ENCODE data around the gene MRPL11. TPM values are rescaled to one million over a fixed set of nuclear protein-coding genes. Genes with fewer than 3 reads are reported as not detected.

Gene MRPL11
- total and polyA plus RNA-seq, 2 of the 13 experiments (the other 11 are each of a cell fraction or from before 2014, with no cell fraction given), result 72.9 to 176 TPM

DNA sequence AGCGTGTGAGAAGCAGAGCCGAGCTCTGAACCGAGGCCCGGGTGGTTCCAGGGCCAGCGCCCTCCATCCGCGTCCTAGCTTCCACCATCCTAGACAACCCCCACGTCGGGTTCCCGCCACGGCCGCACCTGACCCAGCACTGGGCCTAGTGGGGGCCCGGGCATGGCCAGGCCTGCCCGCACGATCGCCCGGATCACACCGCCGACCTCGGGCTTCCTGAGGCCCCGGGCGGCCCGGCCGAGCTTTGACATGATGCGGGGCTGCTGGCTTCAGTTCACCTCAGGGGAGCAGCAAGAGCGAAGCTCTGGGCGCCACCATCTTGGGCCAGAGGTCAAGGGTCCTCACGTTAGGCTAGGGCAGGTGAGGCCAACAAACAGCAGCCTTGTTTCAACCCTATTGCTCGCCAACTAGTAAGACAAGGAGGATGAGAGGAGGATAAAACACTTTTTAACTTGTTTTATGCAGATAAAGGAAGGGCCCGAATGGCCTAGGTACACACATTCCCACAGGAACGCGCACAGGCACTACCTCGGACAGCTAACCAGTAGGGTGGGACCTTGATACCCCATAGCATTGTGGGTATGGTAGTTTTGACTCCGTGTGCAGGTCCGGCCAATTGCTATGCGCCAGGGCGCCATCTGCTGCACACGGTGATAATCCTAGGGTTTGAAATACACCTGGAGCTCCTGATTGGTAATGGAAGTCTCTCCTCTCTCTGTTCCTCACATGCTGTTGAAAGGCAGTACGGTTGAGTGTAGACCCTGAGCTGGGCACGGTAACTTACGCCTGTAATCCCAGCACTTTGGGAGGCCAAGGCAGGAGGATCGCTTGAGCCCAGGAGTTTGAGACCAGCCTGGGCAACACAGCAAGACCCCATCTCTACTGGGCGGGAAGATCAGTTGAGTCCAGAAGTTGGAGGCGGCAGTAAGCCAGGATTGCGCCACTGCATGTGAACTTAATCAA lies at the start of gene MRPL11 (continued):
- TF ChIP-seq ZNF34 (CRISPR knock-in tag; IDR thresholded peaks at IDR 0.05; ENCODE audit: borderline replicate concordance), result no peak
- TF ChIP-seq ZNF816 (CRISPR knock-in tag; IDR thresholded peaks at IDR 0.05; ENCODE audit: borderline replicate concordance), result no peak
- TF ChIP-seq, protein P1, sequence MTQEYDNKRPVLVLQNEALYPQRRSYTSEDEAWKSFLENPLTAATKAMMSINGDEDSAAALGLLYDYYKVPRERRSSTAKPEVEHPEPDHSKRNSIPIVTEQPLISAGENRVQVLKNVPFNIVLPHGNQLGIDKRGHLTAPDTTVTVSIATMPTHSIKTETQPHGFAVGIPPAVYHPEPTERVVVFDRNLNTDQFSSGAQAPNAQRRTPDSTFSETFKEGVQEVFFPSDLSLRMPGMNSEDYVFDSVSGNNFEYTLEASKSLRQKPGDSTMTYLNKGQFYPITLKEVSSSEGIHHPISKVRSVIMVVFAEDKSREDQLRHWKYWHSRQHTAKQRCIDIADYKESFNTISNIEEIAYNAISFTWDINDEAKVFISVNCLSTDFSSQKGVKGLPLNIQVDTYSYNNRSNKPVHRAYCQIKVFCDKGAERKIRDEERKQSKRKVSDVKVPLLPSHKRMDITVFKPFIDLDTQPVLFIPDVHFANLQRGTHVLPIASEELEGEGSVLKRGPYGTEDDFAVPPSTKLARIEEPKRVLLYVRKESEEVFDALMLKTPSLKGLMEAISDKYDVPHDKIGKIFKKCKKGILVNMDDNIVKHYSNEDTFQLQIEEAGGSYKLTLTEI (CRISPR knock-in tag; conservative IDR thresholded peaks at IDR 0.05), result no peak
- TF ChIP-seq ZSCAN12 (CRISPR knock-in tag; IDR thresholded peaks at IDR 0.05), result no peak
- TF ChIP-seq ZNF549 (CRISPR knock-in tag; IDR thresholded peaks at IDR 0.05), result no peak
- no peak for TF ChIP-seq REPIN1 (CRISPR knock-in tag; IDR thresholded peaks at IDR 0.05; ENCODE audit: borderline replicate concordance, low read depth)
- peak; percentile 73; the same call in 1 of the 2 replicates for TF ChIP-seq GFI1 (CRISPR knock-in tag; IDR thresholded peaks at IDR 0.05; ENCODE audit: borderline replicate concordance)
- TF ChIP-seq WIZ (CRISPR knock-in tag; IDR thresholded peaks at IDR 0.05), result no peak
- TF ChIP-seq HMG20A (CRISPR knock-in tag; IDR thresholded peaks at IDR 0.05; ENCODE audit: borderline replicate concordance), result no peak
- peak; percentile 77; the same call in 1 of the 2 replicates for TF ChIP-seq ZNF124 (CRISPR knock-in tag; IDR thresholded peaks at IDR 0.05)
- TF ChIP-seq ZNF441 (CRISPR knock-in tag; IDR thresholded peaks at IDR 0.05; ENCODE audit: borderline replicate concordance), result 0 out of 2 replicates have a peak, but pooled peaks have one; percentile 18
- TF ChIP-seq ETV5 (CRISPR knock-in tag; IDR thresholded peaks at IDR 0.05; ENCODE audit: borderline replicate concordance), result no peak
- no peak; the same call in 1 of the 2 replicates for TF ChIP-seq HDAC2 (CRISPR knock-in tag; IDR thresholded peaks at IDR 0.05)
- no peak for TF ChIP-seq ZBTB46 (CRISPR knock-in tag; IDR thresholded peaks at IDR 0.05; ENCODE audit: borderline replicate concordance)
- no peak for TF ChIP-seq SRSF9 (IDR thresholded peaks at IDR 0.05; ENCODE audit: borderline replicate concordance, insufficient read depth, low read depth, low read length, poor library complexity, severe bottlenecking)
- no peak for TF ChIP-seq PBX3 (CRISPR knock-in tag; IDR thresholded peaks at IDR 0.05; ENCODE audit: borderline replicate concordance)
- no peak for TF ChIP-seq RAD51 (IDR thresholded peaks at IDR 0.05; ENCODE audit: borderline replicate concordance)
- TF ChIP-seq, protein P2, sequence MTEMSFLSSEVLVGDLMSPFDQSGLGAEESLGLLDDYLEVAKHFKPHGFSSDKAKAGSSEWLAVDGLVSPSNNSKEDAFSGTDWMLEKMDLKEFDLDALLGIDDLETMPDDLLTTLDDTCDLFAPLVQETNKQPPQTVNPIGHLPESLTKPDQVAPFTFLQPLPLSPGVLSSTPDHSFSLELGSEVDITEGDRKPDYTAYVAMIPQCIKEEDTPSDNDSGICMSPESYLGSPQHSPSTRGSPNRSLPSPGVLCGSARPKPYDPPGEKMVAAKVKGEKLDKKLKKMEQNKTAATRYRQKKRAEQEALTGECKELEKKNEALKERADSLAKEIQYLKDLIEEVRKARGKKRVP (CRISPR knock-in tag; IDR thresholded peaks at IDR 0.05), result no peak
- no peak for TF ChIP-seq U2AF2 (IDR thresholded peaks at IDR 0.05; ENCODE audit: low read depth, low read length)
- TF ChIP-seq ZNF224 (CRISPR knock-in tag; IDR thresholded peaks at IDR 0.05), result peak; percentile 94
- TF ChIP-seq ZNF563 (CRISPR knock-in tag; IDR thresholded peaks at IDR 0.05), result 0 out of 2 replicates have a peak, but pooled peaks have one; percentile 0
- peak; percentile 47; the same call in 1 of the 2 replicates for TF ChIP-seq MXD4 (CRISPR knock-in tag; IDR thresholded peaks at IDR 0.05)
- no peak for TF ChIP-seq TCF7 (IDR thresholded peaks at IDR 0.05; ENCODE audit: low read depth)
- TF ChIP-seq MATR3 (CRISPR knock-in tag; IDR thresholded peaks at IDR 0.05), result no peak

Measured in HepG2 (cell line).